22Rv1 (cell line): Measurements from ENCODE around the gene SCGN.

Source experiments
- ZFX ChIP-seq: fragments of 450-650 bp; IDR thresholded peaks from 2 replicates; pipeline ENCODE4 v1.6.1; 2017; ENCODE audit warnings: antibody characterized with exemption, borderline replicate concordance
- TF ChIP-seq, protein P1 (sequence below): fragments of 450-650 bp; IDR thresholded peaks from 2 replicates; pipeline ENCODE4 v1.5.1; 2017; ENCODE audit warnings: mild to moderate bottlenecking

DNA sequence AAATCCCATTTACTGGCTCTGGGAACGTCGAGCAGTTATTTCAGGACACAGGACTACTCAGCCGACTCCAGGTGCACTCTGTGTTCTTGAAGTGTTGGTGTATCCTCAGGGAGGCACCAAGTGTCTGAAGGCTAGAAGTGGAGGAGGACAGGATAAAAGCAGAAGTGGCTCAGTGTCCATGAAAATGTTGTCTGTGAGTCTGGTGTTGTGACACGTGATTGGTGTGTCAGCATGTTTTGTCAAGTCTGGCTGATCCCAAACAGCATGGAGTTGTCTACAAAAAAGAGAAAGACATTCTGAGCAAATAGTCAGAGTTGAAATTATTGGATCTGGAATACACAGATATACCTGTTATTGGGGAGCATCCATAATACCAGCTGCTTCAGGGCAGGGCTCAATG is 30.3 kb downstream of the SCGN start:
- TF ChIP-seq, protein P1, sequence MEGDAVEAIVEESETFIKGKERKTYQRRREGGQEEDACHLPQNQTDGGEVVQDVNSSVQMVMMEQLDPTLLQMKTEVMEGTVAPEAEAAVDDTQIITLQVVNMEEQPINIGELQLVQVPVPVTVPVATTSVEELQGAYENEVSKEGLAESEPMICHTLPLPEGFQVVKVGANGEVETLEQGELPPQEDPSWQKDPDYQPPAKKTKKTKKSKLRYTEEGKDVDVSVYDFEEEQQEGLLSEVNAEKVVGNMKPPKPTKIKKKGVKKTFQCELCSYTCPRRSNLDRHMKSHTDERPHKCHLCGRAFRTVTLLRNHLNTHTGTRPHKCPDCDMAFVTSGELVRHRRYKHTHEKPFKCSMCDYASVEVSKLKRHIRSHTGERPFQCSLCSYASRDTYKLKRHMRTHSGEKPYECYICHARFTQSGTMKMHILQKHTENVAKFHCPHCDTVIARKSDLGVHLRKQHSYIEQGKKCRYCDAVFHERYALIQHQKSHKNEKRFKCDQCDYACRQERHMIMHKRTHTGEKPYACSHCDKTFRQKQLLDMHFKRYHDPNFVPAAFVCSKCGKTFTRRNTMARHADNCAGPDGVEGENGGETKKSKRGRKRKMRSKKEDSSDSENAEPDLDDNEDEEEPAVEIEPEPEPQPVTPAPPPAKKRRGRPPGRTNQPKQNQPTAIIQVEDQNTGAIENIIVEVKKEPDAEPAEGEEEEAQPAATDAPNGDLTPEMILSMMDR = no peak
- TF ChIP-seq ZFX = no peak
